HepG2 (cell line): ENCODE data around the gene LST1. TPM values are rescaled to one million over a fixed set of nuclear protein-coding genes. Genes with fewer than 3 reads are reported as not detected.

Source experiments
- BRCA1 ChIP-seq: sonication (generic); formaldehyde crosslinking; IDR thresholded peaks from 2 replicates; pipeline ENCODE4 v1.4.0; 2020; ENCODE audit warnings: missing genetic modification reagents
- FIP1L1 ChIP-seq: fragments of 200-400 bp; formaldehyde crosslinking; IDR thresholded peaks from 2 replicates; pipeline ENCODE4 v1.6.1; 2018; ENCODE audit warnings: low read depth, mild to moderate bottlenecking, low read length, moderate library complexity, borderline replicate concordance; ENCODE audit not compliant: insufficient read depth
- HIVEP1 ChIP-seq: sonication (generic); formaldehyde crosslinking; IDR thresholded peaks from 2 replicates; pipeline ENCODE4 v1.4.0; 2020; ENCODE audit warnings: mild to moderate bottlenecking, missing genetic modification reagents
- HNRNPL ChIP-seq: fragments of 200-400 bp; formaldehyde crosslinking; IDR thresholded peaks from 2 replicates; pipeline ENCODE4 v1.6.1; 2017; ENCODE audit warnings: mild to moderate bottlenecking, low read depth, low read length
- NPAS2 ChIP-seq: sonication (generic); formaldehyde crosslinking; IDR thresholded peaks from 2 replicates; pipeline ENCODE4 v1.8.0; 2022; ENCODE audit warnings: mild to moderate bottlenecking, missing genetic modification reagents, borderline replicate concordance
- PCBP1 ChIP-seq: fragments of 200-400 bp; formaldehyde crosslinking; IDR thresholded peaks from 2 replicates; pipeline ENCODE4 v1.6.1; 2017; ENCODE audit warnings: mild to moderate bottlenecking, low read depth, low read length, borderline replicate concordance
- RXRB ChIP-seq: IDR thresholded peaks from 2 replicates; pipeline ENCODE4 v1.6.1; 2016; ENCODE audit warnings: borderline replicate concordance, missing genetic modification reagents, missing compliant biosample characterization
- SP2 ChIP-seq: sonication (generic); formaldehyde crosslinking; IDR thresholded peaks from 2 replicates; pipeline ENCODE4 v1.5.1; 2020; ENCODE audit warnings: mild to moderate bottlenecking, missing genetic modification reagents
- SRF ChIP-seq: IDR thresholded peaks from 2 replicates; pipeline ENCODE4 v1.6.1; 2011; ENCODE audit warnings: mild to moderate bottlenecking, low read depth, low read length, moderate library complexity
- ZKSCAN8 ChIP-seq: IDR thresholded peaks from 2 replicates; pipeline ENCODE4 v1.6.1; 2016; ENCODE audit warnings: borderline replicate concordance, missing genetic modification reagents, missing compliant biosample characterization
- ZNF260 ChIP-seq: sonication (generic); formaldehyde crosslinking; IDR thresholded peaks from 2 replicates; pipeline ENCODE4 v1.4.0; 2020; ENCODE audit warnings: missing genetic modification reagents, low read depth, mild to moderate bottlenecking, borderline replicate concordance
- ZNF501 ChIP-seq: sonication (generic); formaldehyde crosslinking; IDR thresholded peaks from 2 replicates; pipeline ENCODE4 v1.5.1; 2020; ENCODE audit warnings: mild to moderate bottlenecking, moderate library complexity, missing genetic modification reagents
- polyA plus RNA-seq, 8 experiments: library from polyadenylated mRNA; depleted of rRNA in 3 of 8; stranded (reverse) in 7 of 8; unstranded in 1 of 8; fragments of >200 nt; fragmentation: Illumina TruSeq in 4 of 8; extraction: Trizol in 4 of 8; gene quantifications; 2 replicates each; pipeline versions ENCODE4 v1.2.1 to v1.2.3, GENCODE V29; 2011 to 2016; ENCODE audit warnings: low read depth in 4 of 8, missing spikeins in 1 of 8, mixed read lengths in 1 of 8; ENCODE audit not compliant: insufficient read depth in 1 of 8
- total RNA-seq, 5 experiments: library from RNA; depleted of rRNA; stranded (reverse); fragments of >200 nt; fragmentation: Illumina TruSeq; extraction: Trizol; gene quantifications; 2 replicates each; pipeline ENCODE4 v1.2.3, GENCODE V29; 2016; ENCODE audit warnings: low read depth in 1 of 5
- TF ChIP-seq, protein P1 (sequence below): sonication (generic); formaldehyde crosslinking; IDR thresholded peaks from 2 replicates; pipeline ENCODE4 v1.4.0; 2020; ENCODE audit warnings: mild to moderate bottlenecking, missing genetic modification reagents
- TF ChIP-seq, protein P2 (sequence below): sonication (generic); IDR thresholded peaks from 2 replicates; pipeline ENCODE4 v1.6.1; 2016; ENCODE audit warnings: low read depth, borderline replicate concordance
- TF ChIP-seq, protein P3 (sequence below): sonication (generic); formaldehyde crosslinking; IDR thresholded peaks from 2 replicates; pipeline ENCODE4 v1.4.0; 2020; ENCODE audit warnings: mild to moderate bottlenecking, missing genetic modification reagents
- TF ChIP-seq, protein P4 (sequence below): sonication (generic); formaldehyde crosslinking; IDR thresholded peaks from 2 replicates; pipeline ENCODE4 v1.4.0; 2020; ENCODE audit warnings: missing genetic modification reagents, borderline replicate concordance
- TF ChIP-seq, protein P5 (sequence below): sonication (generic); formaldehyde crosslinking; IDR thresholded peaks from 2 replicates; pipeline ENCODE4 v1.4.0; 2020; ENCODE audit warnings: mild to moderate bottlenecking, missing genetic modification reagents
- TF ChIP-seq, protein P6 (sequence below): sonication (generic); formaldehyde crosslinking; IDR thresholded peaks from 2 replicates; pipeline ENCODE4 v1.4.0; 2020; ENCODE audit warnings: missing genetic modification reagents, low read depth, mild to moderate bottlenecking, borderline replicate concordance

LST1 gene
- total and polyA plus RNA-seq, 2 of the 13 experiments (the other 11 are each of a cell fraction or from before 2014, with no cell fraction given) = not detected

DNA sequence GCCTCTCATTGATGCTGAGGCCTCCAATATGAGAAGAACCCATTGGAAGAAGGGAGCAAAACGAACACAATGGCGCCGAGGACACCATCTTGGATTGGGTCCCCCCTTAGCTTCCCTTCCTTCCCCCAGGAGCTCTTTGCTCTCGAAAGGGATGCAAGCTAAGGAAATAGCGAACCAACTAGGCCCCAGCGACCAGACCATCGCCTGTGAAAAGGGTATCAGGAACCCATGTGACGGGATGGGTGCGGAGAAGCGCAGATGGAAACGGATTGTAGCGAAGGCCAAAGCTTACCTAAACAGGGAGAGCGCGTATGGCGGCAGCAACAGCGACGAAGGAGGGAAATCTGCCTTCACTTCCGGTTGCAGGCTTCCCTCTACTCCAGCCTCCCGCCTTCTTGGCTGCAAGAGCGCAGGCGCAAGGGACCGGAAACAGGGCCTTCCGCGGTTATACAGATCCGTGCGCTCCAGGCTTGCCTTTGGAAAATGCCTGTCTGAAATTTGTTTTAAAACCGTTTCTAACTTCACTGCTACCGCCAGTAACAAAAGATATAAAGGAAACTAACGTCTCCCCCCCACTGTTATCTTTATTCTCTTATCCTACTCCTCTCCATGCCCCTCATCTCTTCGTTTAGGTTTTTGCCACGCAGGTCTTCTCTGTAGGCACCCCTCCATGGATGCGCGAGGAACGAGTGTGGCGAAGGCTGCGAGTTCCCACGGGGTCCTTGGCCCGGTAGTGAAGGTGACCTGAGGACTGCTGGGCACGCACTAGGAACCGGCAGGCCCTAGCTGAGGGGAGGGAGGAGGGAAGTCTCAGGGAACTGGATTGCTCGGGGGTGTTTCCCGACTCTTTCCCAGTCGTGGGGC is 44.2 kb upstream of the LST1 start, which contains the start of gene DDX39B (continued):
- TF ChIP-seq, protein P1, sequence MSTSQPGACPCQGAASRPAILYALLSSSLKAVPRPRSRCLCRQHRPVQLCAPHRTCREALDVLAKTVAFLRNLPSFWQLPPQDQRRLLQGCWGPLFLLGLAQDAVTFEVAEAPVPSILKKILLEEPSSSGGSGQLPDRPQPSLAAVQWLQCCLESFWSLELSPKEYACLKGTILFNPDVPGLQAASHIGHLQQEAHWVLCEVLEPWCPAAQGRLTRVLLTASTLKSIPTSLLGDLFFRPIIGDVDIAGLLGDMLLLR = peak; percentile 95
- TF ChIP-seq BRCA1 (CRISPR knock-in tag) = no peak; the same call in 1 of the 2 replicates
- peak; percentile 80 for TF ChIP-seq HIVEP1 (CRISPR knock-in tag)
- TF ChIP-seq FIP1L1 = no peak
- TF ChIP-seq ZKSCAN8 = peak; percentile 74; the same call in 1 of the 2 replicates
- TF ChIP-seq, protein P2, sequence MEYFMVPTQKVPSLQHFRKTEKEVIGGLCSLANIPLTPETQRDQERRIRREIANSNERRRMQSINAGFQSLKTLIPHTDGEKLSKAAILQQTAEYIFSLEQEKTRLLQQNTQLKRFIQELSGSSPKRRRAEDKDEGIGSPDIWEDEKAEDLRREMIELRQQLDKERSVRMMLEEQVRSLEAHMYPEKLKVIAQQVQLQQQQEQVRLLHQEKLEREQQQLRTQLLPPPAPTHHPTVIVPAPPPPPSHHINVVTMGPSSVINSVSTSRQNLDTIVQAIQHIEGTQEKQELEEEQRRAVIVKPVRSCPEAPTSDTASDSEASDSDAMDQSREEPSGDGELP = no peak; the same call in 1 of the 2 replicates
- TF ChIP-seq RXRB (CRISPR knock-in tag) = peak; percentile 81
- TF ChIP-seq HNRNPL = 0 out of 2 replicates have a peak, but pooled peaks have one; percentile 71
- peak; percentile 82 for TF ChIP-seq ZNF501 (CRISPR knock-in tag)
- TF ChIP-seq, protein P3, sequence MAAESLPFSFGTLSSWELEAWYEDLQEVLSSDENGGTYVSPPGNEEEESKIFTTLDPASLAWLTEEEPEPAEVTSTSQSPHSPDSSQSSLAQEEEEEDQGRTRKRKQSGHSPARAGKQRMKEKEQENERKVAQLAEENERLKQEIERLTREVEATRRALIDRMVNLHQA (CRISPR knock-in tag) = 0 out of 2 replicates have a peak, but pooled peaks have one; percentile 76
- TF ChIP-seq PCBP1 = no peak
- TF ChIP-seq SRF = peak; percentile 19; the same call in 1 of the 2 replicates
- TF ChIP-seq, protein P4, sequence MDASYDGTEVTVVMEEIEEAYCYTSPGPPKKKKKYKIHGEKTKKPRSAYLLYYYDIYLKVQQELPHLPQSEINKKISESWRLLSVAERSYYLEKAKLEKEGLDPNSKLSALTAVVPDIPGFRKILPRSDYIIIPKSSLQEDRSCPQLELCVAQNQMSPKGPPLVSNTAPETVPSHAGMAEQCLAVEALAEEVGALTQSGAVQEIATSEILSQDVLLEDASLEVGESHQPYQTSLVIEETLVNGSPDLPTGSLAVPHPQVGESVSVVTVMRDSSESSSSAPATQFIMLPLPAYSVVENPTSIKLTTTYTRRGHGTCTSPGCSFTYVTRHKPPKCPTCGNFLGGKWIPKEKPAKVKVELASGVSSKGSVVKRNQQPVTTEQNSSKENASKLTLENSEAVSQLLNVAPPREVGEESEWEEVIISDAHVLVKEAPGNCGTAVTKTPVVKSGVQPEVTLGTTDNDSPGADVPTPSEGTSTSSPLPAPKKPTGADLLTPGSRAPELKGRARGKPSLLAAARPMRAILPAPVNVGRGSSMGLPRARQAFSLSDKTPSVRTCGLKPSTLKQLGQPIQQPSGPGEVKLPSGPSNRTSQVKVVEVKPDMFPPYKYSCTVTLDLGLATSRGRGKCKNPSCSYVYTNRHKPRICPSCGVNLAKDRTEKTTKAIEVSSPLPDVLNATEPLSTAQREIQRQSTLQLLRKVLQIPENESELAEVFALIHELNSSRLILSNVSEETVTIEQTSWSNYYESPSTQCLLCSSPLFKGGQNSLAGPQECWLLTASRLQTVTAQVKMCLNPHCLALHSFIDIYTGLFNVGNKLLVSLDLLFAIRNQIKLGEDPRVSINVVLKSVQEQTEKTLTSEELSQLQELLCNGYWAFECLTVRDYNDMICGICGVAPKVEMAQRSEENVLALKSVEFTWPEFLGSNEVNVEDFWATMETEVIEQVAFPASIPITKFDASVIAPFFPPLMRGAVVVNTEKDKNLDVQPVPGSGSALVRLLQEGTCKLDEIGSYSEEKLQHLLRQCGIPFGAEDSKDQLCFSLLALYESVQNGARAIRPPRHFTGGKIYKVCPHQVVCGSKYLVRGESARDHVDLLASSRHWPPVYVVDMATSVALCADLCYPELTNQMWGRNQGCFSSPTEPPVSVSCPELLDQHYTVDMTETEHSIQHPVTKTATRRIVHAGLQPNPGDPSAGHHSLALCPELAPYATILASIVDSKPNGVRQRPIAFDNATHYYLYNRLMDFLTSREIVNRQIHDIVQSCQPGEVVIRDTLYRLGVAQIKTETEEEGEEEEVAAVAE (CRISPR knock-in tag) = peak; percentile 63
- no peak for TF ChIP-seq ZNF260 (CRISPR knock-in tag)
- TF ChIP-seq, protein P5, sequence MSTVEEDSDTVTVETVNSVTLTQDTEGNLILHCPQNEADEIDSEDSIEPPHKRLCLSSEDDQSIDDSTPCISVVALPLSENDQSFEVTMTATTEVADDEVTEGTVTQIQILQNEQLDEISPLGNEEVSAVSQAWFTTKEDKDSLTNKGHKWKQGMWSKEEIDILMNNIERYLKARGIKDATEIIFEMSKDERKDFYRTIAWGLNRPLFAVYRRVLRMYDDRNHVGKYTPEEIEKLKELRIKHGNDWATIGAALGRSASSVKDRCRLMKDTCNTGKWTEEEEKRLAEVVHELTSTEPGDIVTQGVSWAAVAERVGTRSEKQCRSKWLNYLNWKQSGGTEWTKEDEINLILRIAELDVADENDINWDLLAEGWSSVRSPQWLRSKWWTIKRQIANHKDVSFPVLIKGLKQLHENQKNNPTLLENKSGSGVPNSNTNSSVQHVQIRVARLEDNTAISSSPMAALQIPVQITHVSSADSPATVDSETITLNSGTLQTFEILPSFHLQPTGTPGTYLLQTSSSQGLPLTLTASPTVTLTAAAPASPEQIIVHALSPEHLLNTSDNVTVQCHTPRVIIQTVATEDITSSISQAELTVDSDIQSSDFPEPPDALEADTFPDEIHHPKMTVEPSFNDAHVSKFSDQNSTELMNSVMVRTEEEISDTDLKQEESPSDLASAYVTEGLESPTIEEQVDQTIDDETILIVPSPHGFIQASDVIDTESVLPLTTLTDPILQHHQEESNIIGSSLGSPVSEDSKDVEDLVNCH = no peak
- TF ChIP-seq, protein P6, sequence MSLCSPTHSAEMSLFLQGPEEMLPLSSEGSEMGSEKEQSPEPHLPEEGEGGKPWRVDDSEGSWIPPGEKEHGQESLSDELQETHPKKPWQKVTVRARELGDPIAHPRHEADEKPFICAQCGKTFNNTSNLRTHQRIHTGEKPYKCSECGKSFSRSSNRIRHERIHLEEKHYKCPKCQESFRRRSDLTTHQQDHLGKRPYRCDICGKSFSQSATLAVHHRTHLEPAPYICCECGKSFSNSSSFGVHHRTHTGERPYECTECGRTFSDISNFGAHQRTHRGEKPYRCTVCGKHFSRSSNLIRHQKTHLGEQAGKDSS (CRISPR knock-in tag) = peak; percentile 77
- no peak for TF ChIP-seq NPAS2 (CRISPR knock-in tag)
- TF ChIP-seq SP2 = peak; percentile 59
